Endothelial cell of umbilical vein (primary cell): ENCODE measurements around the gene RC3H1. TPM values are rescaled to one million over a fixed set of nuclear protein-coding genes. Genes with fewer than 3 reads are reported as not detected.

ENCODE experiments used
- BruUV-seq: library from RNA; stranded (reverse); fragments of 400-500 nt; replicated peaks from 2 replicates; lab custom pipeline; 2021; lab: Mats Ljungman, UMichigan
- CTCF ChIA-PET: fragments of 300-600, 350-600 bp; sonication (Branson Sonifier 250); formaldehyde crosslinking; loops from one replicate; lab custom pipeline; 2021; ENCODE audit warnings: antibody characterized with exemption, inconsistent platforms; lab: Charles Lee
- POLR2A ChIA-PET: fragments of 300-600, 350-600 bp; sonication (Branson Sonifier 250); formaldehyde crosslinking; loops from one replicate; lab custom pipeline; 2021; ENCODE audit warnings: antibody characterized with exemption, inconsistent platforms; lab: Charles Lee
- DNase-seq: peaks from one replicate; pipeline ENCODE4 v3.0.0-alpha.2; 2011; ENCODE audit warnings: low read depth, low spot score
- FAIRE-seq: peaks from 2 replicates; lab custom pipeline; 2011; peaks lifted over from hg19 to GRCh38; lab: Jason Lieb, UNC
- H2AFZ ChIP-seq: 2 replicates; pipeline ENCODE4 v1.6.0; 2012; ENCODE audit warnings: low read depth, low read length, control low read depth, inconsistent platforms
- H3K27ac ChIP-seq: 2 replicates; pipeline ENCODE4 v1.5.1; 2011; ENCODE audit warnings: low read depth, mild to moderate bottlenecking, control low read depth, low read length, moderate library complexity; ENCODE audit not compliant: insufficient read depth
- H3K27me3 ChIP-seq, 2 experiments: 2 replicates each; pipeline versions ENCODE4 v1.6.0 to v1.6.1; 2011; ENCODE audit warnings: low read length in 2 of 2, mixed read lengths in 1 of 2; ENCODE audit not compliant: control insufficient read depth in 2 of 2, insufficient read depth in 2 of 2
- H3K36me3 ChIP-seq, 2 experiments: 2 replicates in 1 of 2; 3 replicates in 1 of 2; pipeline ENCODE4 v1.5.1; 2011; ENCODE audit warnings: low read length in 2 of 2, mild to moderate bottlenecking in 1 of 2, moderate library complexity in 1 of 2; ENCODE audit not compliant: control insufficient read depth in 2 of 2, insufficient read depth in 2 of 2; ENCODE audit errors: extremely low read depth in 1 of 2
- H3K4me1 ChIP-seq: 3 replicates; pipeline ENCODE4 v1.5.1; 2011; ENCODE audit warnings: mild to moderate bottlenecking, low read length; ENCODE audit not compliant: control insufficient read depth, insufficient read depth; ENCODE audit errors: extremely low read depth
- H3K4me2 ChIP-seq: 2 replicates; pipeline ENCODE4 v1.6.1; 2011; ENCODE audit warnings: low read length, control low read depth, mixed read lengths; ENCODE audit not compliant: insufficient read depth
- H3K4me3 ChIP-seq, 3 experiments: fragments of 200-600 bp in 1 of 3; sonication (generic), shearing (Covaris generic) in 1 of 3; replicated peaks in 1 of 3; 2 replicates each; pipeline ENCODE4 v1.5.1; 2011 to 2016; ENCODE audit warnings: control low read depth in 3 of 3, low read length in 3 of 3, mild to moderate bottlenecking in 2 of 3, inconsistent platforms in 1 of 3, low read depth in 1 of 3, moderate library complexity in 1 of 3; ENCODE audit not compliant: insufficient read depth in 1 of 3
- H3K79me2 ChIP-seq: 2 replicates; pipeline ENCODE4 v1.6.0; 2012; ENCODE audit warnings: low read length, inconsistent platforms; ENCODE audit not compliant: control insufficient read depth, insufficient read depth
- H3K9ac ChIP-seq: replicated peaks from 2 replicates; pipeline ENCODE3; 2011; ENCODE audit warnings: low read length, control low read depth; ENCODE audit not compliant: insufficient read depth; ENCODE audit errors: extremely low read depth
- H3K9me1 ChIP-seq: replicated peaks from 3 replicates; pipeline ENCODE4 v1.6.0; 2011; ENCODE audit warnings: mild to moderate bottlenecking, low read length; ENCODE audit not compliant: control insufficient read depth, insufficient read depth; ENCODE audit errors: extremely low read depth
- H3K9me3 ChIP-seq: replicated peaks from 2 replicates; pipeline ENCODE4 v1.5.1; 2012; ENCODE audit warnings: low read length, inconsistent platforms; ENCODE audit not compliant: control insufficient read depth, insufficient read depth
- H4K20me1 ChIP-seq: replicated peaks from 2 replicates; pipeline ENCODE3; 2011; ENCODE audit warnings: mild to moderate bottlenecking, low read length; ENCODE audit not compliant: control insufficient read depth, insufficient read depth; ENCODE audit errors: extremely low read depth
- EZH2 ChIP-seq: IDR thresholded peaks from 2 replicates; pipeline ENCODE4 v1.6.1; 2012; ENCODE audit warnings: borderline replicate concordance, low read depth, mild to moderate bottlenecking, moderate library complexity, low read length, inconsistent platforms; ENCODE audit not compliant: severe bottlenecking
- FOS ChIP-seq: IDR thresholded peaks from 2 replicates; pipeline ENCODE4 v1.6.1; 2011; ENCODE audit warnings: mild to moderate bottlenecking, low read length, moderate library complexity, borderline replicate concordance; ENCODE audit not compliant: insufficient read depth
- GATA2 ChIP-seq: IDR thresholded peaks from 2 replicates; pipeline ENCODE4 v1.7.0; 2011; ENCODE audit warnings: low read depth, mild to moderate bottlenecking, moderate library complexity, mixed read lengths, low read length; ENCODE audit not compliant: insufficient read length, insufficient read depth
- JUN ChIP-seq: IDR thresholded peaks from 2 replicates; pipeline ENCODE4 v1.6.1; 2011; ENCODE audit warnings: borderline replicate concordance, low read depth; ENCODE audit not compliant: insufficient read length, insufficient read depth
- MYC ChIP-seq: IDR thresholded peaks from one replicate; pipeline ENCODE4 v1.6.1; 2011; ENCODE audit warnings: mild to moderate bottlenecking, low read depth, low read length
- POLR2A ChIP-seq: IDR thresholded peaks from 2 replicates; pipeline ENCODE4 v1.6.1; 2012; ENCODE audit warnings: low read depth, mild to moderate bottlenecking, control low read depth, low read length
- POLR2AphosphoS5 ChIP-seq: IDR thresholded peaks from 2 replicates; pipeline ENCODE4 v1.6.1; 2012; ENCODE audit warnings: low read depth, mild to moderate bottlenecking, control low read depth, low read length, moderate library complexity; ENCODE audit not compliant: insufficient read depth
- dilution Hi-C: fragments of 300-500 bp; cut with MboI; formaldehyde crosslinking; loops from one replicate; pipeline ENCODE4 v1.15.0; 2019; ENCODE audit warnings: low sequenced_read_pairs; ENCODE audit not compliant: extremely low pct_ligation_motif_present
- intact Hi-C: fragments of 100-400 bp; cut with micrococcal nuclease; formaldehyde crosslinking; loops from one replicate; pipeline ENCODE4 v1.10.0; 2022
- polyA plus RNA-seq, 4 experiments: library from polyadenylated mRNA; depleted of rRNA in 3 of 4; stranded (reverse) in 3 of 4; unstranded in 1 of 4; fragments of >200 nt; gene quantifications; 2 replicates each; pipeline versions ENCODE4 v1.2.1 to v1.2.3, GENCODE V29; 2011 to 2012; ENCODE audit warnings: missing spikeins in 1 of 4
- total RNA-seq: library from RNA; stranded (reverse); gene quantifications from 2 replicates; pipeline ENCODE4 v1.2.3, GENCODE V29; 2021
- TF ChIP-seq, protein P1 (sequence below): IDR thresholded peaks from 2 replicates; pipeline ENCODE4 v1.6.1; 2011; ENCODE audit not compliant: insufficient read depth, insufficient read length
- TF ChIP-seq, protein P2 (sequence below), 2 donors: IDR thresholded peaks; 1 replicate in 1 of 2; 2 replicates in 1 of 2; pipeline ENCODE4 v1.5.1; 2011; ENCODE audit warnings: low read length in 2 of 2, mild to moderate bottlenecking in 2 of 2, moderate library complexity in 2 of 2, control low read depth in 1 of 2, inconsistent platforms in 1 of 2, low read depth in 1 of 2; ENCODE audit not compliant: insufficient read depth in 1 of 2; ENCODE audit errors: extremely low read depth in 1 of 2

Gene RC3H1
- total and polyA plus RNA-seq, 2 donors (not counting 3 experiments of a cell fraction or from before 2014, with no cell fraction given) = 7.0 to 41.4 TPM

DNA sequence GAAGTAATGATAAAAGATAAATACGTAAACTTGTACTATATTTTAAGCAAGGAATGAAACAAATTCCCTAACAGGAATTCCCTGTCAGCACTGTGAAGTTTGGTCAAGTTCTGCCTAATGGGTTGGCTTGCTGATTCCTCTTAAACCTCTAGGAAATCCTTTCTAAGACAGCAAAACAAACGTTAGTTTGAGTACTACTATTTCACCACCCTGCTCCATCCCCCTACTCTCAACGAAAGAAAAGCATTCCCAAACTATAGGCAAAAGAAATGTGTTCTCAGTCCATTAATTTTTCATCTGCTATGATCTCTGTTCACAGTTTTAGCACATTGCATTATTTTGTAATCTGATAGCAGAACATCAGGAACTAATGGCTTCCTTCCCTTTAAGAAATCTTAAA lies 121.2 kb downstream of the RC3H1 start:
- TF ChIP-seq FOS (no peak), POLR2AphosphoS5 (no peak), JUN (no peak), POLR2A (no peak), MYC (no peak), EZH2 (no peak), GATA2 (no peak)
- TF ChIP-seq, protein P1, sequence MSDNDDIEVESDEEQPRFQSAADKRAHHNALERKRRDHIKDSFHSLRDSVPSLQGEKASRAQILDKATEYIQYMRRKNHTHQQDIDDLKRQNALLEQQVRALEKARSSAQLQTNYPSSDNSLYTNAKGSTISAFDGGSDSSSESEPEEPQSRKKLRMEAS = no peak
- TF ChIP-seq, protein P2, sequence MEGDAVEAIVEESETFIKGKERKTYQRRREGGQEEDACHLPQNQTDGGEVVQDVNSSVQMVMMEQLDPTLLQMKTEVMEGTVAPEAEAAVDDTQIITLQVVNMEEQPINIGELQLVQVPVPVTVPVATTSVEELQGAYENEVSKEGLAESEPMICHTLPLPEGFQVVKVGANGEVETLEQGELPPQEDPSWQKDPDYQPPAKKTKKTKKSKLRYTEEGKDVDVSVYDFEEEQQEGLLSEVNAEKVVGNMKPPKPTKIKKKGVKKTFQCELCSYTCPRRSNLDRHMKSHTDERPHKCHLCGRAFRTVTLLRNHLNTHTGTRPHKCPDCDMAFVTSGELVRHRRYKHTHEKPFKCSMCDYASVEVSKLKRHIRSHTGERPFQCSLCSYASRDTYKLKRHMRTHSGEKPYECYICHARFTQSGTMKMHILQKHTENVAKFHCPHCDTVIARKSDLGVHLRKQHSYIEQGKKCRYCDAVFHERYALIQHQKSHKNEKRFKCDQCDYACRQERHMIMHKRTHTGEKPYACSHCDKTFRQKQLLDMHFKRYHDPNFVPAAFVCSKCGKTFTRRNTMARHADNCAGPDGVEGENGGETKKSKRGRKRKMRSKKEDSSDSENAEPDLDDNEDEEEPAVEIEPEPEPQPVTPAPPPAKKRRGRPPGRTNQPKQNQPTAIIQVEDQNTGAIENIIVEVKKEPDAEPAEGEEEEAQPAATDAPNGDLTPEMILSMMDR (IDR thresholded peaks at IDR 0.05; ENCODE audit: extremely low read depth in 1 of 2, insufficient read depth in 1 of 2, low read depth in 1 of 2, low read length in 2 of 2) = no peak
- Histone ChIP-seq H3K9me3 (no peaks in the 10 kb centered on the region), H4K20me1 (no peaks in the 10 kb centered on the region), H3K9me1 (no peaks in the 10 kb centered on the region), H3K79me2 (no peaks in the 10 kb centered on the region), H3K9ac (no peak overlapping the region), H3K27me3 (no peaks in the 10 kb centered on the region), H3K4me3 (no peak overlapping the region), H2AFZ (no peak overlapping the region), H3K36me3 (no peaks in the 10 kb centered on the region), H3K4me1 (no peaks in the 10 kb centered on the region), H3K27ac (no peak overlapping the region), H3K4me2 (no peak overlapping the region)
- no peak for DNase-seq
- FAIRE-seq = no peak
- POLR2A ChIA-PET = no interaction called here
- intact Hi-C loops (no loop called here), dilution Hi-C loops (no loop called here)
- no TSS peak for BruUV-seq
- CTCF ChIA-PET = no interaction called here
